AG08396 (cell line): ENCODE results near the gene RBM33.

Experiments
- DNase-seq: peaks from one replicate; pipeline ENCODE4 v3.0.0; 2012; ENCODE audit warnings: low spot score, mixed read lengths

Gene RBM33

DNA sequence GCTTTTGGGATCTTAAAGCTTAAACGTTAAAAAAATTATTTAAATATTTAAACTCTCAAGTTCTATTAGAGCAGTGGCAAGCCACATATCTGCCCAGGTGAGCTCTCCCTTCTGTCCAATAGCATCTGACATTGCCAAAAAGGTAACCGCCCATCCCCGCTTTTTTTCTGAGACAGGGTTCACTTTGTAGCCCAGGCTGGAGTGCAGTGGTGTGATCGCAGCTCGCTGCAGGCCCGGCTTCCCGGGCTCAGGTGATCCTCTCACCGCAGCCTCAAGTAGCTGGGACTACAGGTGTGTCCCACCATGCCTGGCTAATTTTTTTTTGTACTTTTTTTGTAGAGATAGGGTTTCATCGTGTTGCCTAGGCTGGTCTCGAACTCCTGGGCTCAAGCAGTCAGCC lies 83.2 kb downstream of the RBM33 start:
- DNase-seq: no peak

GRCh38 chr7:155728116-155728515 lies 83.7 kb downstream of the RBM33 start:
- no peak for DNase-seq

DNA sequence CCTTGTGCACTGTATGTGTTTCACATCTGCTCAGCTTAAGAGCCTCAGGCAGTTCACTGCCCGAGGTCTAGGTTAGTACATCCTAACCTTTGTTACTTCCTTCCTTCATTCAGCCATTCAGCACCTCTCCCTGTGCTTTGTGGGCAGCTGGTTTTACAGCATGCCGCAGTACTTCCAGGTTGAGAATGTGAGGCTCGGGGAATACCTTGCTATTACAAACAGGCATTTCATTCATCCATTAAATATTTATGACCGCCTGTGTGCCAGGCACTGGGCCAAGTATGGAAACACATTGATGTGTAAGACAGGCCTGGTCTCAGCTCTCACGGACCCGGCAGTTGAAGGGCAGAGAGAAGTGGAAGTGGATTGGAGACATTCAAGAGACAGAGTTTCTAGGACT lies 85.4 kb downstream of the RBM33 start:
- DNase-seq: no peak

DNA sequence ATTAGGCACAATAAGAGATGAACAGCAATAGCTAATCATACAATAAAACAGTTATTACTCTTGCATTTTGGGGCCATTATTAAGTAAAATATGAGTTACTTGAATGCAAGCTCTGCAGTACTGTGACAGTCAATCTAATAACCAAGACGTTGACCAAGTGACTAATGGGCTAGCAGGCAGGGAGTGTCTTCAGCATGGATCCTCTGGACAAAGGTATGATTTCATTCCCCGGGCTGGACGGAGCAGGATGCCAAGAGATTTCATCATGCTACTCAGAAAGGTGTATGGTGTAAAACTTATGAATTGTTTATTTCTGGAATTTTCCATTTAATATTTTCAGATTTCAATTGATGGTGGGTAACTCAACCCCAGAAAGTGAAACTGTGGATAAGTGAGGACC lies 86.9 kb downstream of the RBM33 start:
- DNase-seq: no peak

DNA sequence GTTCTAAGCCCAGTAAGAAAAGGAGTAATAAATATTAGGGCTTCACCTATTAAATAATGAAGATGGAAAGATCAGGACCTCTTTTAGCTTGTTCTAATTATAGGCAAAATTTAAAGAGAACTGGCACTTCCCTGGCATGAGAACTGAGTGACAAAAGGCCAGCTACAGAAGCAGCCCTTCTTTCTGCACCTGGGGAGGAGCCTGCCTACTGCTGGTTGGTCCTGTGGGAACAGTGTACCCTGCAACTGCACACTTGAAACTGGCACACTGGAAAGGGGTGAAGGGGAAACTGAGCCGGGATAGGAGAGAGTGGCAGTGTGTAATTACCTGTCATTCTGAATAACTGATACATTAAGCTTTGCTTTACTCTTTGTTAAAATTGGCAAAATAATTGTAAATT lies 87.4 kb downstream of the RBM33 start:
- DNase-seq: no peak

GRCh38 chr7:155732286-155732685 lies 87.8 kb downstream of the RBM33 start:
- no peak for DNase-seq

- DNase-seq: no peak
These were observed 89.4 kb downstream of the RBM33 start for GRCh38 chr7:155733582-155734444.

- DNase-seq: no peak
These were observed 90.0 kb downstream of the RBM33 start for GRCh38 chr7:155734445-155734809.

DNA sequence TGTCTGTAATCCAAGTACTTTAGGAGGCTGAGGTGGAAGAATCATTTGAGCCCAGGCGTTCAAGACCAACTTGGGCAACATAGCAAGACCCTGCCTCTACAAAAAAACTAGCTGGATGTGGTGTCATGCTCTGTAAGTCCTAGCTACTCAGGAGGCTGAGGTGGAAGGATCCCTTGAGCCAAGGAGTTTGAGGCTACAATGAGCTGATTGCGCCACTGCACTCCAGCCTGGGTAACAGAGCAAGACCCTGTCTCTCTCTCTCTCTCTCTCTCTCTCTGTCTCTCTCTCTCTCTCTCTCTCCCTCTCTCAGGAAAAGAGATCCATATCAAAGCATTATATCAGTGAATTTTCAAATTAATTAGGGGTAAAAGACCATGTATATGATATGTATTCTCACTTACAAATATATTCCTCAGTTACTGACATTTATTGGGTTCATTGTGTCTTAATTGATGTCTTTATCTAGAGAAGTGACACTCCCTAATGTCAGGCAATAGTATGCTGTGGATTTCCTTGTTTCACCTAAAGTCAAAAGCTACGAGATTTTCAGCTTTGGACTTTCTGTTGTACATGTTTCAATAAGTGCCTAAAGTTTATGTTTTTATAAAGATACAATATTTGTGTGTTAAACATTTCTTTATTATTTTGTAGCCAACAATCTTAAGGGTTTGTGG lies 91.1 kb downstream of the RBM33 start:
- no peak for DNase-seq

DNA sequence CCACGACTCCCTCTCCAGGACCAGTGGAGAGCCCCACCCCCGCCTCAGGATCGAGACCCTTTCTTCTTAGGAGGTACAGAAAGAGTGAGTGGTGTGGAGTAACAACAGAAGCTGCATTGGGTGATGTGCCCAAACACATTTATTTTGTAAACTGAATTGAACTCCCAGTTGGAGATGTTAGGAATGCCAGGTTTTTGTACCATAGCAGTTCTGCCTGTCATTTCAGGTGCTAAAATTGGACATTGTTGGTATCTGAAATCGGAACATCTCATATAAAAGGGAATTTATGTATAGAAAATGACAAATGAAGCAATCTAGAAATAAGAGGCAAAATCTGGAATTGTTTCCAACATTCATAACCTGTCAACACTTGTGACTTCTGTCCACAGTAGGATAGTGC lies 93.1 kb downstream of the RBM33 start:
- DNase-seq: no peak

DNA sequence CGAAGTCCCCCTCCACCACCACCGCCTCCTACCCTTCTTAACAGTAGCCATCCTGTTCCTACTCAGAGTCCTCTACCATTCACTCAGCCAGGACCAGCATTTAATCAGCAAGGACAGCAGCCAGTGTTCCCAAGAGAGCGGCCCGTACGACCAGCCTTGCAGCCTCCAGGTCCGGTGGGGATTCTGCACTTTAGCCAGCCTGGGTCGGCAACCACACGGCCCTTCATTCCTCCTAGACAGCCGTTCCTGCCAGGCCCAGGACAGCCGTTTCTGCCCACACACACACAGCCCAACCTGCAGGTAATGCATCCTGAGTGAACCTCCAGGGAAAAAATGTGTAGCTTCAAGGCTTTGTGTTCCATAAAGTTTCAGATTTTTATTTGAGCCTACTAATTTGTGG lies 93.6 kb downstream of the RBM33 start:
- DNase-seq: no peak

GRCh38 chr7:155738652-155739537 lies 94.4 kb downstream of the RBM33 start:
- peak; percentile 56 for DNase-seq

GRCh38 chr7:155739538-155740143 lies 95.2 kb downstream of the RBM33 start:
- no peak for DNase-seq

DNA sequence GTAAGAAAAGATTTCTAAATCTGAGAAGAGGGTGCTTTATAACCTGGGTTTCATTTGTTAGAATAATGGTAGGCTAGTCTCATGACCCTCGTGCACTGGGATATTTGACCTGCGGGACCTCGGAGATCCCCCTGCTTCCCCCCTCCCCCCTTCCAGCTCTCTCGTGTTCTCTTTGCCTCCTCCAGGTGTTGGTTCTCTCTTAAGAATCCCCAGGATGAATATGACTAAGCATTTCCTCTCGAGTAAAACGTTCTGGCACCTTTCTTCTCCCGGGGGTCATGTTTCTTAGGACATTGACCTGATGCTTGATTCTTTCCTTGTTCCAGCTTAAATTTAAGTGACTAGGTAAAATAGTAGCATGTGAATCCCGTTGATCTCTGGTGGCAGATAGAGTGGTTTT lies 96.6 kb downstream of the RBM33 start:
- DNase-seq: no peak

GRCh38 chr7:155741805-155742204 lies 97.3 kb downstream of the RBM33 start:
- DNase-seq: no peak

DNA sequence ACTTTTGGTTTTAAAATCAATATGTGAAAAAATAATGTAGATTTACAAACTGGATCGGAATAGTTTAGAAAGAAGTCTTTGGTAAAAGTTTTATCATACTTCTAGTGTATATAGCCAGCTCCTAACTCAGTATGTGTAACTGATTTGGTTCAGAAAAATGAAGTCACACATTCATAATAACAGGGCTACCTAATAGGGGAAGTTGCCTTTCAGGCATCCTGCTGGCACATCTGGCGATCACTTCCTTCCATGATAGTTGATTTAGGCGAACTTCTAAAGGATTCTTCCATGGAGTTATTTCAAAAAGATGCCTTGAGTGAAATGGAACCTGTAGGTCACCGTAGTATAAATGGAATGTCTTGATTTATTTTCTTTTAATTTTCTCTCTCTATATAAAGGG lies 98.7 kb downstream of the RBM33 start:
- no peak for DNase-seq

- no peak for DNase-seq
These were observed 100.7 kb downstream of the RBM33 start for GRCh38 chr7:155744971-155745683.

DNA sequence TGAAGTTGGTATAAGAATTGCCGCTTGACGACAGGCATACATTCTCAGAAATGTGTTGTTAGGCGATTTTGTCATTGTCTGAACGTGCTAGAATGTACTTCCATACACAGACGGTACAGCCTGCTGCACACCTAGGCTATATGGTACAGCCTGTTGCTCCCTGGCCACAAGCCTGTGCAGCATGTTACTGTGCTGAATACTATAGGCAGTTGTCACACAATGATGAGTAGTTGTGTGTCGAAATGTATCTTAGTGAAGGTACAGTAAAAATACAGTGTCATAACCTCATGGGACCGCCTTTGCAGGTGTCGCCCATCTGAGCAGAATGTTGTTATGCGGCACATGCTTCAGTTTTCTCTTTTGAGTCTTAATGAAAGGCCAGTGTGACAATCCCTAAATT lies 101.3 kb downstream of the RBM33 start:
- no peak for DNase-seq

GRCh38 chr7:155746188-155746587 lies 101.7 kb downstream of the RBM33 start:
- DNase-seq: no peak

- no peak for DNase-seq
These were observed 102.7 kb downstream of the RBM33 start for GRCh38 chr7:155747209-155747608.

- DNase-seq: no peak
These were observed 105.1 kb downstream of the RBM33 start for GRCh38 chr7:155749578-155749977.
